Measurements from ENCODE around the gene ESAM.
A peak's percentile ranks its signal among the peaks of the same experiment; 100 is the strongest.

The ESAM gene

GRCh38 chr11:124751741-124752470 is 10.2 kb downstream of the ESAM start, which contains the start of gene VSIG2:
VSIG2 (minus strand) TSS chr11:124752255; CDS start chr11:124752137, 118 bp downstream.
- DNase-seq, result no peak

DNA sequence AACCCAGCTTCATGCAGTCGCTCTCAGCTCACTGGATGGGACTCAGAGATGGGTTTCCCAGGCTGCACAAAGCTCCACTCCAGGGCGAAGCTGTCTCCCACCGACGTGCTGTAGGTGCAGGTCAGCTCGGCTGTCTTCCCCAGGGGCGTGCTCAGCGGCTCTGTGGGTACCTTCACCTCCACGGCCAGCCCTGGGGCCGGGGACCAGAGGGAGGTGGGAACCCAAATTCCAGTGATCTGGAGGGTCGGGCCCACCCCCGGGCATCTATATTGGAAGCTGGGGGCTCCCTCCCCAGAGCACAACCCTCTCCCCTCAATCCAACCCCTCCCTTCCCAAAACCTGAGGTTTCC is 10.7 kb downstream of the ESAM start:
- DNase-seq, result no peak

GRCh38 chr11:124749912-124750311 is 12.2 kb downstream of the ESAM start:
- DNase-seq, result no peak

- peak; percentile 61 for DNase-seq
Measured at GRCh38 chr11:124748481-124749343, 13.4 kb downstream of the ESAM start.

- no peak for DNase-seq
Measured at GRCh38 chr11:124748100-124748418, 14.0 kb downstream of the ESAM start.

- DNase-seq, result no peak
Measured at GRCh38 chr11:124747406-124748099, 14.5 kb downstream of the ESAM start.

GRCh38 chr11:124746621-124747243 is 15.4 kb downstream of the ESAM start:
- DNase-seq, result peak; percentile 90

DNA sequence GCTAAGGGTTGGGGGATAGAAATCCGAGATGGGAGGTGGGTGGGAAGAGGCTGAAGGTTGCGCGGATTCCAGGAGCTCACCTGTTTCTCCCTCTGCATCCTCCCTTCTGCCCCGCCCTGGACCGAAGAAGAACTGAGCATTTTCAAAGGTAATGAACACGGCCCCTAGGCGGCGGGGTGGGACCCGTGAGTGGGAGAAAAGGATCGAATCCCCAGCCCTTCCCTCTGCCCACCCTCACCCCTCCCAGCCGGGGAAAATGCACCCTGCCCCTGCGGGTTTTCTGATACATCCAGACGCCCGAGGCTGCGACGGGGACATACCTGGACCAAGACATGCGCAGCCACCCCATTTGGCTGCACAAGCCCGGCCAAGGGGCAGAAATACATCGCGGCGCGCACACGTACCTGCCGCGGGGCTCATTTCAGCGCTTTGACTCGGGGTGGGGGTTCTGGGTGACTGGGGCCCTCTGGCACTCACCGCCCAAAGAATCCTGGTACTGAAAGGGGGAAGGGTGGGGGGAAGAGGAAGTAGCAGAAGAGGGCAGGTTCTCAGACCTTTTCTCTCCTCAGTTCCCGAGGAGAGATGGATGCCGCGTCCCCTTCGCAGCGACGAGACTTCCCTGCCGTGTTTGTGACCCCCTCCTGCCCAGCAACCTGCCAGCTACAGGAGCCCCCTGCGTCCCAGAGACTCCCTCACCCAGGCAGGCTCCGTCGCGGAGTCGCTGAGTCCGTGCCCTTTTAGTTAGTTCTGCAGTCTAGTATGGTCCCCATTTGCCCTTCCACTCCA is 16.1 kb downstream of the ESAM start:
- DNase-seq, result no peak

DNA sequence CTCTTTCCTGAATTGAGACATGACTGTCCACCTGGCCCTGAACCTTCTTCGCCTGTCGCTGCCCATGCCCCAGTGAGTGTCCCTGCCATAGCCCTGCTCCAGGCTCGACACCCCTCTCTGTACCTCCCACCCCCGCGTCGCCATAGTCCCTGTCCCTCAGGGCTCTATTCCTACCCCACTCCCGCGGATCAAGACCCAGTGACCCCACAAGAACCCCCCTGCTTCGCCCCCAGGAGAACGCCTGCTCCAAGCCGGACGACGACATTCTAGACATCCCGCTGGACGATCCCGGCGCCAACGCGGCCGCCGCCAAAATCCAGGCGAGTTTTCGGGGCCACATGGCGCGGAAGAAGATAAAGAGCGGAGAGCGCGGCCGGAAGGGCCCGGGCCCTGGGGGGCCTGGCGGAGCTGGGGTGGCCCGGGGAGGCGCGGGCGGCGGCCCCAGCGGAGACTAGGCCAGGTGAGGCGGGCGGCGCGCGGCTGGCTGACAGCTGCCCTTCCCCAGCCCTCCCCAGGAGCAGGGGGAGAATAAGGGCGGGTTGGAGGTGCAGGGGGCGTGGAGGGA is 16.7 kb downstream of the ESAM start:
- DNase-seq, result no peak

- DNase-seq, result no peak
Measured at GRCh38 chr11:124743050-124743449, 19.0 kb downstream of the ESAM start.

GRCh38 chr11:124742555-124742954 is 19.5 kb downstream of the ESAM start:
- DNase-seq, result no peak

GRCh38 chr11:124740277-124740882 is 21.7 kb downstream of the ESAM start:
- peak; percentile 52 for DNase-seq

DNA sequence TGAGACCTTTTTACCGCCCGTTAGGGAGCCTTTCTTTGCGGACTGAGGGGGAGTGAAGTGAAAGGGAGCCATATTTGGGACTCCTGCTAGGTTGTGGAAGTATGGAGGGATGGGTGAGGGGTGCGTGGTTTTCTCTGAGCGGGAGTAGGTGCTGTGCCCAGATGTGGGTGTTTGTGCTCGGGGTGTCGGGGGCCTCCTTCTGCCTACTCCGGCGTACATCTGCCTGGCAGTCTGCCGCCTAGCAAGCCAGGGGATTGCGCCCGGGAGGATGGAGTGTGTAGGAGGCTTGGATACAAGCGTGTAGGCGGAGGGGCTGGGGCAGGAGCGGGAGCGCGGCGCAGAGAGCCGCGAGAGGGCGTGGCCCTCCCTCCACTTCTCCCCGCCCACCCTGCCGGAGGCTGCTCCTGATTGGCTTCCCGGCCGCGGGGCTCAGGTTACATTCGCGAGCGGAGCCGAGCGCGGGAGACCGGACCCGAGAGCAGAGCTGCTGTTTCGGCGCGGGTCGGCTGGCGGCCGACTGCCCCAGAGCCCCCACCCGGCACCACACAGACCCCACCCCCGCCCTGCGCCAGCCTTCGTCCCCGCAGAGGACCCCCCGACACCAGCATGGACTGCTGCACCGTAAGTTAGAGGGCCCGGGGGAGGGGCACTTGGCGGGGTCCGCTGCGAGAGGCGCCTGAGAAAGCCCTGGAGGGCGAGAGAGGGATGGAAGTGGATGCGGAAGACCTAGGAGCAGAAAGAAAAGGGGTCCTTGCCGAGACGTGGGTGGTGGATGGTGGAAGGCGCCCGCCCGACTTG is 22.4 kb downstream of the ESAM start, which contains the start of gene NRGN:
Gene NRGN, plus strand, starts transcription at position 464 of the 798 bp plus-strand sequence. Its CDS starts 143 bp downstream, at position 607.
- DNase-seq, result peak; percentile 91

DNA sequence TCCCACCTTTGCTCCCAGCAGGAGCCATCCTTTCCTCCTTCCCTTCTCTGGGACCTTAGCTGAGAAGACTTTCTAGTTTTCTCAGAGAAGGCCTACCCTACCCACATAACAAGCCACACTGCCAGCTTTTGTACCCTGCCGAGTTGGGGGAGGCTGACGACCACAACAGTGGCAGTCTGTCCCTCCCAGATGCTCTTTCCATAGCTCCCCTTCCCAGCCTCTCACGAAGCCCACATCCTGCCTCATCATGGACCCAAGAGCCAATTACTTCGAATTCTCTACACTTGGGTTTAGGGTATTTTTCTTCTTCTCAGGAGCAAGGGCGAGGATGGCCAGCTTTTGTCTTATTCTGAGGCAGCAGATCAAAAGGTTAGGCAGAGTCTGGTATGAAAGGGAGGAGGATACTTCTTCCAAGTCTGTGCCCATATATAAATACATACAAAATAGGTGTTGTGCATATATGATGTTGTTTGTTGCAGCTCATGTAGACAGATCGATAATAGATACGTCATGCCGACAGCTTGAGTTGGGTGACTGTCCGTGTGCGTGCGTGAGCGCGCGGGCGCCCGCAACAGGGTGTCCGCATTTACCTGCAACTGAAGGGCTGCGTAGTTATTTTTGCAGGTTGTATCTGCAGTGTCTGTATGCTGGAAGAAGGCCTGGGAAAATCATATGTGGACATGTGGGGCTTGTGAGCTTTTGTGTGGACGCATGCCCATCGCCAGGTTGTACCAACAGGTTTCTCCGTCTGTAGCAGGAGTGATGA is 23.2 kb downstream of the ESAM start:
- no peak for DNase-seq

DNA sequence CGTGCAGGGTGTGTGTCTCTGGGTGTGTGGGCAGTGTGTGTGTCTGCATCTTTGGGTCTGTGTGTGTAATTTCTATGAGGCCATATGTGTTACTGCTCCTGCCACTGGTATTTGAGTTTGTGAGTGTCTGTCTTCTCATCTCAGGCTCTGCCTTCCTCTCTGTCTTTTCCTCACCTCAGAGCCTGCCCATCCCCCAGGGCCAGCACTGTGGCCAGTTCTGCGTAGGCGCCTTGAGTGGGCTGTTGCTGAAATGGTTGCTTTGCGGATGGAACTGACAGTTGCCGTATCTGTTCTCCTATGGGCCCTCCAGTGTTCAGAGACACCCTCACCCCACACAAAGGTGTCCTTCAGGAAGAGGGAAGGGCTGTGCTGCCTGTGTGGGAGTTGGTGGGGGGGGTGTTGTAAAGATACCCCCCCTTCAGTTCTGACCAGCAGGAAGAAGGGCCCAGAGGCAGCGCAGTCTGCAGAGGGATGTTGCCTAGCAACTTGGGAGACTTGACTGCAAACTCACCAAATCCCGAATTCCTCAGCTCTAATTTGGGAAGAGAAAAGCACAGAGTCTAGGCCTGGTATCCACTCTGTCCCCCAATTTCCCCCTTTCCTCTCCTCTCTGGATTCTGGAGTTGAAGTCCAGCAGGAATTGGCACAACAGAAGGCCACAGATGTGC is 24.3 kb downstream of the ESAM start:
- DNase-seq, result no peak

GRCh38 chr11:124736736-124737135 is 25.4 kb downstream of the ESAM start:
- no peak for DNase-seq

- no peak for DNase-seq
Measured at GRCh38 chr11:124732230-124732629, 29.9 kb downstream of the ESAM start.

- DNase-seq, result no peak
Measured at GRCh38 chr11:124729571-124729970, 32.5 kb downstream of the ESAM start.

GRCh38 chr11:124728134-124728533 is 34.0 kb downstream of the ESAM start:
- DNase-seq, result no peak
